NCI-H526 treated with DMSO at 0.1 percent for 48 hours (cell line): ENCODE results near the gene NRM.
"Not testable (repeated sequence)": the region's sequence is repeated elsewhere in the genome, so short reads cannot be mapped to it uniquely, and the experiment has no call there.

ENCODE experiments used
- DNase-seq: peaks from one replicate; lab custom pipeline; 2025; lab: John Stamatoyannopoulos, UW

Gene NRM

GRCh38 chr6:30687659-30688431, 2.9 kb downstream of the NRM start:
- no peak for DNase-seq

DNA sequence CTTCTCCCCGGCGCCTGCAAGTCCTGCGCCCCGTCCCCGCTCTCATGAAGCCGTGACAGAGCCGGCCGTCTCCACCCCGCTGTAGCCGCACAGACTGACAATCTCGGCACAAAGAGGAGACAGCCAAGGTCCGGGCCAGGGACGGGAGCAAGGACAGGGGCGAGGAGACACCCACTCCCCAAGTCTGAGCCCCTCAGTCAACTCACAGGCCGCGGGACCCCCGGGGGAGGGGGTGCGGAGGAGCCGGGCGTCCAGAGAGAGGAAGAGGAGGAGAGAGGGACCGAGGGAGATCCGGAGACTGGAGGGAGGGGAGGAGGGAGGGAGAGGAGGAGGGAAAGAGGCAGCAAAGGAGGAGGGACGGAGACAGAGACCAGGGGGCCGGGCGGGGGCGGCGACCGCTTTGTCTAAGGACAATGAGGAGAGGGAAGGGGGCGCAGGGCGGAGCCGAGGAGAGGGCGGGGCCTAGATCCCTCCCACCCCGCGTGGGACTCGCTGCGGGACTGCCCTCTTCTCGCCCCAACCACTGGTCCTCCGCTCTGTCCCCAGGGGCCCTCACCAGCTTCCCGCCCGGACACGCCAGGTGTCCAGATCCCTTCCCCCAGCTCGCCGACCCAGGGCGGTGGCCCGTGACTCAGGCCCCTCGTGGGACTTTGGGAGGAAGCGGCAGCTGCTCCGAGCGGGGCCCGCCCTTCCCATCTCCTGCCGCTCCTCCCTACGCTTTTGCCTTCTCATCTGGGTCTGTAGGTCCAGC, 3.7 kb downstream of the NRM start:
- peak; percentile 72 for DNase-seq

- no peak for DNase-seq
Observed at GRCh38 chr6:30686009-30686907, 4.5 kb downstream of the NRM start, which contains the start of gene PPP1R18. Gene PPP1R18 (minus strand): TSS chr6:30686645. CDS start chr6:30686018, 627 bp downstream.

GRCh38 chr6:30685157-30686008, 5.4 kb downstream of the NRM start:
- DNase-seq, result no peak

DNA sequence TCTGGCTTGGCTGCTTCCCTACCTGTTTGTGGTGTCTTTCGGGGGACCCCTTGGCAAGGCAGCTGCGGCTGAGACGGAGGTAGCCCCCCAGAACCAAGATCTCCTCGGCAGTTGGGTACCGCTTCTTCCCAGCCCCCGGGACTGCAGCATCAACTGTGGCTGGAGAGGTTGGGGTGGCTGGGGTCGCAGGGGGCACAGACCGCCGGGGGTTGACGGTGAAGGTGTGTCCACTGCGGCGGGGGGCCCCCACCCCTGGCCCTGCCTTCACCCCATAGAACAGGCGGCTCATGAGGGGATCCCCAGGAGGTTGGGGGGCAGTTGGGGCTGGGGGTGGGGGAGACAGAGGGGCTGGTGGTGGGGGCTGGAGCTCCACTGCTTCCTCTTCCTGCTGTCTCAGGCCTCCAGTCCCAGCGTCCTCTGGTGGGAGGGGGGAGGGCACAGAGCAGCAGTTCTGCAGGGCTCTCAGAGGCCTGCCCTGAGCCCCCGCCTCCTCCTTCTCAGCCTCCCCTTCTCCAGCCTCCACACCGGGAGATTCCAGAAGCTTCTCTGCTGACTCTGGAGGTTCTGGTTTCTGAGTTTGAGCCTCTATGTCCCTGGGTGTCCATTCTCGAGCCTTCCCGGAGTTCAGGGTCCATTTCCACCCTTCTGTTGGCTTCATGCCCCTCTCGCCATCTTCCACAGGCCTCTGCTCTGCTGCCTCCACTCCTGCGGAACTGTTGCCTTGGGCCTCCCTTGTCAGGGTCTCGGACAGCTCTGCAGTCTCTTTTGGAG, 6.2 kb downstream of the NRM start:
- DNase-seq, result no peak

GRCh38 chr6:30683980-30684338, 6.8 kb downstream of the NRM start:
- no peak for DNase-seq

- no peak for DNase-seq
Observed at GRCh38 chr6:30683183-30683979, 7.4 kb downstream of the NRM start.

- no peak for DNase-seq
Observed at GRCh38 chr6:30682143-30683117, 8.4 kb downstream of the NRM start.

DNA sequence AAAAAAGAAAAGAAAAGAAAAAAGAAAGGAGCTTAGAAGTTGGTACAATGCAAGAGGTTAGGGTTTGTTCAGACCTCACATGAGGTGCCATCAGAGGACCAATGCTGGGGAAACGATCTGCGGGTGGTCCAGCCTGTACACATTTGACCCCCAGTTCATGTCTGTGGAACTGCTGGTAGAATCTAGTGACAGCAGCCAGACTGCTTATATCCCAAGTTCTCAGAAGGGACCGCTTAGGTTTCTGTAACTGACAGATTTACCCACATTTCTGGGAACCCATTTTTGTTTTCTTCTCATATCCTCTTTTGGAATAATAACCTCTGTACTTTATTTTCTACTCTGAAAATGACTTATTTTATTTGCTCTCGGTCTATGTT, 9.0 kb downstream of the NRM start:
- DNase-seq, result no peak

- DNase-seq, result no peak
Observed at GRCh38 chr6:30679765-30680535, 10.8 kb downstream of the NRM start.

GRCh38 chr6:30678964-30679726, 11.6 kb downstream of the NRM start:
- peak; percentile 45 for DNase-seq

DNA sequence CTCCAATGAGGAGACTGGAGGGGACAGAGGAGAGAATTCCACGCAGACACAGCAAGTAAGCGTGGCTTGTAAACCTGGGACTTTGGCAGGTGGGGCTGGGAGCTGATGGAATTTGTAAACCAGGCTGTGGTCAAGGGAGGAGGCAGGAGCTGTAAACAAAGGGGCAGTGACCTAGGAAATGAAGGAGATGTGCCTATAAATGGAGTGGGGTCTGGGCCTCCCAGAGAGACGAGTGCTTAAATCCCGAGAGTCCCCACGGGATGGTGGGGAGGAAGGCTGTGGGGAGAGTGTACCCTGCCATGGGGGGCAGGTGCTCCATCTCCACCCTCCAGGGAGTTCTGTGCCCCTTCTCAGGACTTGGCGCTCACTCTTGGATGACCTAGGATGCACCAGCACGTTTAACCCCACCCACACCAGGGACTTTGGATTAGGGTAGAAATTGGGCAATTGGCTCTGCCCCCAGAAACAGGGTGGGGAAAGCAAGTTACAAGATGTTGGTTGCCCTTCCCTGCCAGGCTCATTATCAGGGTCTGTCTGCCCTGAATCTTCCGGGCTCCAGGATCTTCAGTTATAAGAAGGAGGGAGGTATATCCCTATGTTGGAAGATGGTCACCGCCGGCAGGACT, 14.0 kb downstream of the NRM start:
- no peak for DNase-seq

DNA sequence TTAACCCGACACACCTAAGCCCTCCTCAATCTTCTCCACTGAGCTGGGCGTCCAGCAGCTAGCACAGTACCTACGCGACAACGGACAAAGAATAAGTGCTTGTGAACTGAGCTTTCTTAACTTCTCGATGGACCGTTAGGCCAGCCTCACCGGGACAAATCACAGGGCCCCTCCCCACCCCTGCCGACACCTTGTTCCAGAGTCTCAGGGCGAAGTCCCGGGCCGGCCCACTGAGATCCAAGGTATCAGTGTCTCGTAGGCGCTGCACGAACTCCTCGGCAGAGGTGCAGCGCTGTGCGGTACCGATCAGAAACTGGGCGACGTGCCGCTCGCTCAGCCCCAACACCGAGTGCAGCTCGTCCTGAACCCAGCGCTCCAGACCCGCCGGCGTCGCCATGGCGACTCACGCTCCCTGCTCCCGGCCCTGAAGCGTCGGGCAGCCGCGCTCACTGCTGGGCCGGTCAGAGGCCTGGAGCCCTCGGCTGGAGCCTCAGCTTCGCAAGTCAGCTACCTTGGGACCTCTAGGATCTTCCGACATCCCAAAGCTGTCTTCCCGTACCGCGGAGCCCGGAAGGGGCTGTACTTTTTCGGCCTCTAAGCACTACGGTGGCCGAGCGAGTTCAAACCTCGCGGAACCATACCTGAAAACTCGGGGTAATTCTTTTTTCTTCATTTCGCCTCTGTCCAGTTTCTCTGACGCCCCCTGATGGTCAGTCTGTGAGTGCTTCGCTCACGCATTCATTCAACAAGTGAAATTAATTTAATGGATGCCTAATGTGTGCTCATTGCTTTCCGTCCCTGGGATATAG, 18.1 kb downstream of the NRM start, which contains the start of gene DHX16:
Gene DHX16 (minus strand): TSS at position 562 of the 809 bp plus-strand sequence. CDS start 165 bp downstream, at position 397.
- DNase-seq, result peak; percentile 93

GRCh38 chr6:30670760-30671527, 19.8 kb downstream of the NRM start:
- DNase-seq, result no peak

GRCh38 chr6:30666300-30666699, 24.5 kb downstream of the NRM start:
- not testable (repeated sequence) for DNase-seq
